LNCaP clone FGC (cell line): ENCODE measurements around the gene URB1.

ENCODE experiments used
- DNase-seq: peaks from one replicate; pipeline ENCODE4 v3.0.0-alpha.2; 2011; ENCODE audit warnings: low read depth
- H3K4me3 ChIP-seq: 2 replicates; pipeline ENCODE4 v1.5.1; 2011; ENCODE audit warnings: mild to moderate bottlenecking, low read depth, low read length, control low read depth
- CTCF ChIP-seq: IDR thresholded peaks from 2 replicates; pipeline ENCODE4 v1.5.1; 2012; ENCODE audit warnings: mild to moderate bottlenecking; ENCODE audit not compliant: control insufficient read depth, insufficient read depth; ENCODE audit errors: extremely low read depth

URB1 gene

GRCh38 chr21:32261929-32262328 is 130.9 kb downstream of the URB1 start:
- no peak overlapping the region for H3K4me3 ChIP-seq
- no peak for DNase-seq
- no peak for TF ChIP-seq CTCF
